Measurements from ENCODE around the gene PPIAL4G. TPM values are rescaled to one million over a fixed set of nuclear protein-coding genes. Genes with fewer than 3 reads are reported as not detected.
"Not testable (repeated sequence)": the region's sequence is repeated elsewhere in the genome, so short reads cannot be mapped to it uniquely, and the experiment has no call there.

PPIAL4G gene
- not detected for total RNA-seq
- long read RNA-seq: 0 reads

DNA sequence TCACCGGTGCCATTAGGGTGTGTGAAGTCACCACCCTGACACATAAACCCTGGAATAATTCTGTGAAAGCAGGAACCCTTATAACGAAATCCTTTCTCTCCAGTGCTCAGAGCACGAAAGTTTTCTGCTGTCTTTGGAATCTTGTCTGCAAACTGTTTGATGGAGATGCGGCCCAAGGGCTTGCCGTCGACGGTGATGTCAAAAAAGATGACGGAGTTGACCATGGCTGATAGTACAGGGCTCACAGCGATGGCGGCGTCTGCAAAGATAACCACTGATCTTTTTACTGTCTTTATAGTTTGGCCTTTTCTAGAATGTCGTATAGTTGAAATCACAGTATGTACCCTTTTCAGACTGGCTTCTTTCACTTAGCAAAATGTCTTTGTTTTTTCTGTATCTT, at the start of gene PPIAL4G:
TSS of gene PPIAL4G (minus strand) at position 274 of the 400 bp plus-strand sequence. CDS start at position 224, 50 bp downstream.
- DNase-seq (ENCODE audit: low spot score); intact Hi-C loops (cut with DNase I): not testable (repeated sequence)

DNA sequence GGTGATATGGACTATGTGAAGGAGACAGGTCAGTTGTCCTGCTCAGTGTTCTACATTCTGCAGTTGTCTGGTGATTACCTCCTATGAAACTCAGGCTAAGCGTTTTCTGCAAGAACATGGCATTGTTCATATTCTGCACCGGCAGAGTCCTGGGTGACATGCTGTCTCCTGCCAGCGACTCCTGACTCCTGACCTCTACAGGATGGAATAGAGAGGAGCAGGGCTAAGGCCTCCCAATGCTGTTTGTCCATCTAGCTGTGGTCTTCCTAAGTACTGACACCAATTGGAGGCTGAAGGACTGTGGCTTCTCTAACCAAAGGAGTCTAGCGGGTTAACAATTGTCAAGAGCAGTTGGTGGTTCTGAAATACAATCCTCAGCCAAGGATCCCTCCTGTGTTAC, 49.1 kb upstream of the PPIAL4G start:
- DNase-seq (ENCODE audit: low spot score); intact Hi-C loops (cut with DNase I): not testable (repeated sequence)

DNA sequence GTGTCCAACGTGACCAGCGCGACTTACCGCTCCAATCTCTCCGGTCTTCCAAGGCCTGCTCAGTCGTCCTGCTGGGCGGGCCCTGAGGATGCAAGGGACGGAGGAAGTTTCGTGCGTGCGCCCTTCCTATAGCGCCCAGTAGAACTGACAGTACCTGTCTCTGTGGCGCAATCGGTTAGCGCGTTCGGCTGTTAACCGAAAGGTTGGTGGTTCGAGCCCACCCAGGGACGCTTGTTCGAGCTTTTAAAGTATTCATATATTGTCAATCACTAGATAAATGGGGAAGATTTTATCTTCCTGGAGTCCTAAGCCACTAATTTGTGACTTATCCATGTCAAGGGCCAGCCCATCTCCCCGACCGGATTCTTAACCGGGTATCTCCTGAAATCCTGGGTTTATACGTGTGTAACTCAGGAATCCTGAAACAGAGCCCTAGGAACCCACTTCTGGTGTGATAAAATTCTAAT, 46.0 kb upstream of the PPIAL4G start:
- not testable (repeated sequence) for DNase-seq (ENCODE audit: low spot score)

DNA sequence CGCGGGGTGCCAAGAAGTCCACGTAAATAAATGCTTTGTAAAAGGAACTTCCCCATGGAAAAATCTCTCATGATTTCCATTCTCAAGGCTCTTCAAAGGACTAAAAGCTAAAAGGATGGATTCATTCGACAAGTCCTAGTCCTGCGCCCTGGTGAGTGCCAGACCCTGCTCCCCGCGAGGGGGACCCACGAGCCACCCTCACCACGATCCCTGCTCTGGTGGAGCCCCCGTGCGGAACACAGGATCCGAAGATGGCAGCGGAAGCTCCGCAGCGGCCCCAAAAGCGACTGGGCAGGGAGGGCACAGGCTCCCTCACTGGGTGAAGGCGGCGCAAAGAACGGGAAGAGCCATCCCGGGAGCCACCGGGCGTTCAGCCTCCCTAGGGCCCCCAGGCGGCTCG, 45.5 kb upstream of the PPIAL4G start:
- intact Hi-C loops (cut with DNase I): not testable (repeated sequence)

More for the DNA sequence above, 46.0 kb upstream of the PPIAL4G start:
- intact Hi-C loops (cut with DNase I): not testable (repeated sequence)

DNA sequence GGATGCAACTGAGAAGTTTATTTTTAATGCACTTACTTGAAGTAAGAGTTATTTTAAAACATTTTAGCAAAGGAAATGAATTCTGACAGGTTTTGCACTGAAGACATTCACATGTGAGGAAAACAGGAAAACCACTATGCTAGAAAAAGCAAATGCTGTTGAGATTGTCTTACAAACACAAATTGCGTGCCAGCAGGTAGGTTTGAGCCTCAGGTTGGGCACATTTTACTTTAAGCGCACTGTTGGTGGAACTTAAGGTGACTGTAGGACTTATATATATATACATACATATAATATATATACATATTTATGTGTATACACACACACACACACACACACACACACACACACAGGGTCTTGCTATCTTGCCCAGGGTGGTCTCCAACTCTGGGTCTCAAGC, 43.5 kb upstream of the PPIAL4G start:
- intact Hi-C loops (cut with DNase I); DNase-seq (ENCODE audit: low spot score): not testable (repeated sequence)

More for the DNA sequence above, 45.5 kb upstream of the PPIAL4G start:
- not testable (repeated sequence) for DNase-seq (ENCODE audit: low spot score)

DNA sequence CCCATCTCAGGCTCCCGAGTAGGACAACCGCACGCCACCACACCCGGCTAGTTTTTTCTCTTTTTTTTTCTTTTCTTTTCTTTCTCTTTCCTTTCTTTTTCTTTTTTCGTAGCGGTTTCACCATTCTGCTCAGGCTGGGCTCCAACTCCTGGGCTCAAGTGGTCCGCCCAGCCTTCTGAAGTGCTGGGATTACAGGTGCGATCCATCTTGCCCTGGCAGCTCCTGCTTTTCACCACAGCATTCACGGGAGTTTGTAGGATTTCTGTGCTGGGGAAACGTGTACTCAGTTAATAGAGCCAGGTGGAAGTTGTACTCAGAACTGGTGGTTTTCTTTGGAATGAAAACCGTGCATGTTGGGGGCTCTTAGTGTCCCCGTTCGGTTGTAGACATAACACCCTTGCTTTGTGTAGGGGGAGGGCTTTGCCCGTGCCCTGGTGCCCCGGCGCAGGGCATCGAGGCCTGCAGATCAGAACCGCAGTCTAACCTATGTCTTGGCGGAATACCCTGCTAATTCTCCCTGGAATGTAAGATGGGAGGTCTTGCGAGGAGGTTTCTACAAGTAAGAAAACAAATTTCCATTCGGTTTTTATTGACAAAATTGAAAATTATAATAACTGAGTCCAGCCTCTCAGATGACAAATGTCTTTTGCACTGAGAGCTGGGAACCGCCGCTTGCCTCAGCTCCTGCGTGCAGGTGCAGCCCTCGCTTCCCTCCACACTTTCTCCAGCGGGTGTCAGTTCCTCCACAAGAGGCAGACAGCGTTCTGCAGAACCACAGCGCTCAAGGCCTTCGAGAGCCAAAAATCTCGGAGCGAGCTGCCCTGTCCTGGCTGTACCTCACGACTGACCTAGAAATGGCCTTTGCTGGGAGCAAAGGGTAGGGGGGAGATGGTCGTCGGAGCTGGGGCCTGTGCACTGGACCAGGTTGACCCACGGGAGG, 40.4 kb upstream of the PPIAL4G start:
- intact Hi-C loops (cut with DNase I); DNase-seq (ENCODE audit: low spot score): not testable (repeated sequence)

DNA sequence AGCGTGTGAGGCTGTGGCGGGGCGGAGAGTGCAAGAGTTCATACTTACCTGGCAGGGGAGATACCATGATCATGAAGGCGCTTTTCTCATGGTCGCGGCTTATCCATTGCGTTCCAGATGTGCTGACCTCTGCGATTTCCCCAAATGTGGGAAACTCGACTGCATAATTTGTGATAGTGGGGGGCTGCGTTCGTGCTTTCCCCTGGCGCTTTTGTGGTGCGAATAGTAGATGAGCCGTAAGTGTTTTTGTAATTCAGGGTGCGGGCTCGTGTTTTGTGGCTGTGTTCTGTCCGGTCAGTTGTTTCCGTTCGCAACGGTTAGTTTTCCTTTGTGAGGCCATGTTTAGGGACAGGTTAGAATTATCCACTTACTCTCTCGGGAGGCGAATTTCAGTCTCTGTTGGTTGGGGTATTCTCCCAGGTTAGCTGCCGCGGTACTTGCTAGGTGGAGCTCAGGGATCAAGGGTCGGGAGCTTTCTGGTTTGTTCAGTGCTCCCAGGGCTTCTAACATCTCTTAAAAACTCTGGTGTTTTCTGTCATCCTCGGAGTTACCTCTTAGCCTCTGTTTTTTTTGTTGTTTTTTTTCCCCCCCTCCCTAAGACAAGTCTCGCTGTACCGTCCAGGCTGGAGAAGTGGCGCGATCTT, 39.6 kb upstream of the PPIAL4G start:
- intact Hi-C loops (cut with DNase I): not testable (repeated sequence)
- peak; percentile 85 for DNase-seq (ENCODE audit: low spot score)

DNA sequence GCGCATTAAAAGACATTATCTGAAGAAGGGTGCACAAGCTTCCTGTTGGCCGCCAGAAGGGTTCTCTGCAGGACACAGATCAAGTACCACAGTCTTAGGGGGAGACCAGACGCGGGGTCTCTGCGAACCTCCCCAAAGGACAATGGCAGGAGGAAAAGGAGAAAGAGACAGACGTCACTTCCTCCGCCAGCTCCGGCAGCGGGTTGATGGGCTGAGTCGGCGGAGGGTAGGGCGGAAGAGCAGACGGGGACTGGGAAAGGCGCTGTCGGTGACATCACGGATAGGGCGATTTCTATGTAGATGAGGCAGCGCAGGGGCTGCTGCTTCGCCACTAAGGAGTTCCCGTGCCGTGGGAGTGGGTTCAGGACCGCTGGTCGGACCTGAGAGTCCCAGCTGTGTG, 39.0 kb upstream of the PPIAL4G start:
- intact Hi-C loops (cut with DNase I): not testable (repeated sequence)
- peak; percentile 91 for DNase-seq (ENCODE audit: low spot score)

DNA sequence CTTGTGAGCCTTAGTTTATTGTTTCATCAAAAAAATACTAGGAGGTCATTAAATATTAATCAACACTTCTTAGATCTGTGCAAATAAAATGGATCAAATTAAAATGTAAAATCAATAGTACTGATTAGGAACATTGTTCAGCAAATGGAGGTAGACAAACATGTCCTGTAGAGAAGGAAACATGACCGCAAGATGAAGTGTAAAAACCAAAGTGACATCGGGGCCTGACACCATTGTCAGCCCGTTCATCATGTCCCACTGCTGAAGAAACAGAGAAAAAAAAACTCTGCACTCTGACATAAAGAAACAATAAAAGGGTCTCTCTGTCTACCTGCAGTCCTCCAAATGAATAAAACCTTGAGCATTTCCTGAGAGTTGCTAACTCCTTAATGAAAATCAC, 31.2 kb upstream of the PPIAL4G start:
- DNase-seq (ENCODE audit: low spot score); intact Hi-C loops (cut with DNase I): not testable (repeated sequence)

DNA sequence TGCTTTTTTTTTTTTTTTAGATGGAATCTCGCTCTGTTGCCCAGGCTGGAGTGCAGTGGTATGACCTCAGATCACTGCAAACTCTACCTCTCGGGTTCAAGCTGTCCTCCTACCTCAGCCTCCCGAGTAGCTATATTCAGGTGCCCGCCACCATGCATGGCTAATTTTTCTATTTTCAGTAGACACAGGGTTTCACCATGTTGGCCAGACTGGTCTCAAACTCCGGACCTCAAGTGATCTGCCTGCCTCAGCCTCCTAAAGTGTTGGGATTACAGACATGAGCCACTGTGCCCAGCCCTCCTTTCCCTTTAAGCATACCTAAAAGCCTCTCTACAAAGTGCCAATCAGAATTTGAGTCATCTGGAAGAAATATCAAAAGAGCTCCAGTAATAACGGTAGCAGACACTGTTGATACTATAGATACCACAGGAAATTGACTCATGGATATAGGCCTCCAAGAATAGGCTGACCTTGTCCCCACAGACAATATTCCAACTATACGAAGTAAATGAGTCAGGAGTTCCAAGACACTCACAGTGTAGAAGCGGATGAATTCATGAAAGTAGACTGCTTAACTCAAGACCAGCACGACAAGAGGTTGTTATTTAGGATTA, 29.6 kb upstream of the PPIAL4G start:
- DNase-seq (ENCODE audit: low spot score); intact Hi-C loops (cut with DNase I): not testable (repeated sequence)

DNA sequence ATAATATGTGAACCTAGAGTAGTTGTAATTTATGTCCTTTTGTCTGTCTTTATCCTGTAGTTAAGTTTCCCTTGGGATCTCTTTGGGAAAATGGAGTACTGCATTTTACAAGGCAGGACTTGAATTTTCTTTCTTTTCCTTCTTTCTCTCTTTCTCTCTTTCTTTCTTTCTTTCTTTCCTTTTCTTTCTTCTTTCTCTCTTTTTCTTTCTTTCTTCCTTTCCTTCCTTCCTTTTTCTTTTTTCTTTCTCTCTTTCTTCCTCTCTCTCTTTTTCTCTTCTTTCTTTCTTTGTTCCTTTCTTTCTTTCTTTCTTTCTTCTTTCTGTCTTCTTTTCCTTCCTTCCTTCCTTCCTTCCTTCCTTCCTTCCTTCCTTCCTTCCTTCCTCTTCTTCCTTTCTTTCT, 10.8 kb upstream of the PPIAL4G start:
- intact Hi-C loops (cut with DNase I); DNase-seq (ENCODE audit: low spot score): not testable (repeated sequence)

DNA sequence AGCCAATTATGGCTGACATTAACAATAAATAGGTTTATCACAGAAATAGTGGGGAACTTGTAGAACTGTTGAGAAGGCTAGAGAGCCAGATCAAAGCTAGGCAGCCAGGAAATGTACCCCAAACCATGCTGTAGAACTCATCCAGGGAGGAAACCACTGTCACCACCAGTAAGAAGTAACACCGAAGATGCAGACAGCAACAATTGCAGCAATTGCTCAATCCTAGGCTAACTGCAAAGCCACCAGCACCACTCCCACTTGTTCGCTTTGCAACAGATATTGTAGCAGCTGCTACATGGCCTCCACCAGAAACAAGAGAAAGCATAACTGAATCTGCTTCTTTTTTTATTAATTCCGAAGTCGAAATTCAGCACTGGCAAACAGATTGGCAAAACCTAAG, 2.0 kb downstream of the PPIAL4G start:
- intact Hi-C loops (cut with DNase I); DNase-seq (ENCODE audit: low spot score): not testable (repeated sequence)

DNA sequence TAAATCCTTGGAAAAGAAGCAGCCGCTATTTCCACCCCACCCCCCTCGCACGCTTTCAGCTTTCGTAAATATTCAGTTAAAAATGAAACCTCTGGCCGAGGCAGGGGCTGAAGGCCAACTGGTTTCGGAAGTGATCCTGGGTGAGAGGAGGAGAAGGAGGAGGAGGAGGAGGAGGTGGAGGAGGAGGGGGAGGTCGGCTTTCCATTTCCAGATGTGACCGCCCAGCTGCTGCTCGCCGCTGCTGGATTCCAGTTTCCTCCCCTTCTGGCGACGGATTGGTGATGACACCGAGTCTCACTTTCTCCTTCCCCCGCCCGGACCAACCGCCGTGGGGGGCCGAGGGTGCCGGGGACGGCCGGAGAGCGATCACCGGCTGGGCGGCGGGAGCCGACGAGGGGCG, 23.4 kb downstream of the PPIAL4G start:
- DNase-seq (ENCODE audit: low spot score); intact Hi-C loops (cut with DNase I): not testable (repeated sequence)

DNA sequence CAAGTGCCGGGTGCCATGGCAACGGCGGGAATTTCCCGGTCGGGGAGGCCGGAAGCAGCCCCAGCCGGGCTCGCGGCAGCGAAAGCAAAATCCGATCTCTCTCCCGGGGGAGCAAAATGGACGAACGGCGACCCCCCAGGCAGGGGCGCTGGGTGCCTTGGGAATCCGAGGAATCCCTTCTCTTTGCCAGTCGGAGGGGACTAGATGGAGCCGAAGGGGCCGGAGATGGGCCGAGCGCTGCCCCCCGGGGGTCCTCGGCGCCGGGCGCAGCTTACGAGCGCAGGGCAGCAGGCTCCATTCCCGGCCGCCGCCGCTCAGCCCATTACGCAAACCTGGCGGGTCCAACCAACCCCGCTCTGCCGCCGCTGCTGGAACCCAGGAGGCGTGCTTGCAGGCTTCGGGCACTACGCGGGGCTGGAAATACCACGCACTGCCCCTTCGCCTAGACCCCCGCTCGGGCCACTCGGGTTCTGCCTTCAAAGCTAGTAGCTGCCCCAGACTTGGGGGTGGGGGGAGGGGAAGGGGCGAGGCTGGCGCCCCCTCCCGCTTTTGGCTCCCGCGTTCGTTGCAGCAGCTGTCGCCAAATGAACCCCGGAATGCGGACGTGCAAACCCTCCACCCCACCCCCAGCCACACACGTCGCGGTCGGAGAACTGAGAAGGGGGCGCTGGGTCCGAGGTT, 24.1 kb downstream of the PPIAL4G start:
- DNase-seq (ENCODE audit: low spot score): not testable (repeated sequence)

DNA sequence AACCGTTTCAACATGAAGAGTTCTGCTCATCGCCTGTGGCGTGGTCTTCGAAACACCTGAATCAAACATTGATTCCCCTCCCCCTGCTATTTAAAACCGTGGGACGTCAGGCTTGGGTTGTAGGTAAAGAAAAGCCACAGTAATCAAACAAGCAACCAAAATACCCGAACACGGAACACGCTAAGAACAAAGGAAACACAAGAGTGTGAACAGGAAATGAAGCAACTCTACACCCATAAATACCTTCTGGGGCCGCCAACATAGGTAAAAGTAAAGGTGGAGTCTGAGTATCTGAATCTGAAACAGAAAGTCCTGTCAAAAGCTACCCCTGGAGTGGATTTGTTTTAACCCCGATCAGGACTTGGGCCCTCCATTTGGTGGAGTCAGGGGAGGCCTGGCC, 24.7 kb downstream of the PPIAL4G start:
- intact Hi-C loops (cut with DNase I); DNase-seq (ENCODE audit: low spot score): not testable (repeated sequence)

More for the DNA sequence above, 24.1 kb downstream of the PPIAL4G start:
- intact Hi-C loops (cut with DNase I): not testable (repeated sequence)

DNA sequence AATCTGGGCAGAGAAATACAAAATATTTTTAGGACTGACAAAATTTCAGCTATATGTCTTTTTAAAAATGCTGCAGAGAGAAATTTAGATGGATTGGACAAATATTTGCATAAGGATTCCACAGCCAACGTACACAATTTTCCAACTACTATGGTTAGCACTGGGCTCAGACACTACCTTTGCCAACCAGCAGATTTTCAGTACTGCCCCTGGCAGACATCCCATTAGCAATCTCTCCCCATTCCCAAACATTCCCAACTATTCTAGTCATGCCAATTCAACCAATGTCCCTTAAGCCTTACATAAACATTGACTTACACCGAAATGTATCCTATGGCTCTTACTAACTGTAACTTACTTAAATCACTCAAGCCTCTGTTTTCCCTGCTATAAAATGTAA, 30.3 kb downstream of the PPIAL4G start:
- intact Hi-C loops (cut with DNase I); DNase-seq (ENCODE audit: low spot score): not testable (repeated sequence)

DNA sequence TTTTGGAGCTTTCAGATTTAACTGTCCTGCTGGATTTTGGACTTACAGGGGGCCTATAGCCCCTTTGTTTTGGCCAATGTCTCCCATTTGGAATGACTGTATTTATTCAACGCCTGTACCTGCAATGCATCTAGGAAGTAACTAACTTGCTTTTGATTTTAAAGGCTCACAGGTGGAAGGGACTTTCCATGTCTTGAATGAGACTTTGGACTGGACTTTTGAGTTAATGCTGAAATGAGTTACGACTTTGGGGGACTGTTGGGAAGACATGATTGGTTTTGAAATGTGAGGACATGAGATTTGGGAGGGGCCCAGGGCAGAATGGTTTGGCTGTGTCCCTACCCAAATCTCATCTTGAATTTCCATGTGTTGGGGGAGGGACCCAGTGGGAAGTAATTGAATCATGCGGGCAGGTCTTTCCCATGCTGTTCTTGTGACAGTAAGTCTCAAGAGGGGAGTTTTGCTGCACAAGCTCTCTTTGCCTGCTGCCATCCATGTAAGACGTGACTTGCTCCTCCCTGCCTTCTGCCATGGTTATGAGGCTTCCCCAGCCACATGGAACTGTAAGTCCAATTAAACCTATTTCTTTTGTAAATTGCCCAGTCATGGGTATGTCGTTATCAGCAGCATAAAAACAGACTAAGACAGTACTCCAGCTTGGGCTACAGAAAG, 43.3 kb downstream of the PPIAL4G start:
- DNase-seq (ENCODE audit: low spot score); intact Hi-C loops (cut with DNase I): not testable (repeated sequence)

DNA sequence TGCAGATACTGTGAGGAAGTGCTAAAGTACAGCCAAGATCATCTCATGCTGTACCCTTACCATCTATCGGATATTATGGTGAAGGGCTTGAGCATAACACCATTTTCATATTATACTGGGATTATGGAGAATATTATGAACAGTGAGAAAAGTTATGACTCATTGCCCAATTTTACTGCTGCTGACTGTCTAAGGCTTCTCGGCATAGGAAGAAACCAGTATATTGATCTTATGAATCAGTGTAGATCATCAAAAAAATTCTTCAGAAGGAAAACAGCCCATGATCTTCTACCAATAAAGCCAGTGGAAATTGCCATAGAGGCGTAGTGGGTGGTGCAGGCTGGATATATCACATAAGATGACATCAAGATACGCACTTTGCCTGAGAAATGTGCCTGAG, 47.7 kb downstream of the PPIAL4G start:
- DNase-seq (ENCODE audit: low spot score): no peak
- intact Hi-C loops (cut with DNase I): no loop called here

DNA sequence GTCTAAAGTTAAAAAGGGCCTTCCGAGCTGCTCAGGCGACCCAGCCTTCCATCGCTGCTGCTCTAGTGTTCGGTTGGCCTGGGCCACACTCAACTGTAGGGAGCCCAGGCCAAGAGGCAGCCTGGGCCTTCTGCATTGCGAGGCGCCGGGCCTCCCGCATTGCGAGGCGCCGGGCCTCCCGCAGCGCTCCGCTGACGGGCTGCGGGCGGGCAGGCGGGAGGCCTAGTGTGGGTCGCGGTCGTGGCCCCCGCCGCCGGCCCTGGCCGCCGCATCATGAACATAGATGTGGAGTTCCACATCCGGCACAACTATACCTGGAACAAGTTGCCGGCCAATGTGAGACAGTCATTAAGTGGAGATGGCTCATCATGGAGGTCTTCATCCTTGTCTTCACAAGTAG, 48.3 kb downstream of the PPIAL4G start:
- no peak for DNase-seq (ENCODE audit: low spot score)
- intact Hi-C loops (cut with DNase I): no loop called here

All from cardiac septum (tissue), 1 donor.